ENCODE measurements around the gene CDH12. TPM values are rescaled to one million over a fixed set of nuclear protein-coding genes. Genes with fewer than 3 reads are reported as not detected.

The CDH12 gene
- total and polyA plus RNA-seq, 9 donors, result 0.05 to 3.4 (median 0.28) TPM; not detected in 4

- no peak for DNase-seq
- no peaks in the 10 kb centered on the region for H3K4me1 ChIP-seq (ENCODE audit: insufficient read depth)
- intact Hi-C loops (cut with DNase I), result no loop called here
- H3K4me3 ChIP-seq, result no peak overlapping the region
- no peaks in the 10 kb centered on the region for H3K27me3 ChIP-seq
- no peaks in the 10 kb centered on the region for H3K36me3 ChIP-seq
- no peak for TF ChIP-seq POLR2A (IDR thresholded peaks at IDR 0.05)
- TF ChIP-seq, protein P1, sequence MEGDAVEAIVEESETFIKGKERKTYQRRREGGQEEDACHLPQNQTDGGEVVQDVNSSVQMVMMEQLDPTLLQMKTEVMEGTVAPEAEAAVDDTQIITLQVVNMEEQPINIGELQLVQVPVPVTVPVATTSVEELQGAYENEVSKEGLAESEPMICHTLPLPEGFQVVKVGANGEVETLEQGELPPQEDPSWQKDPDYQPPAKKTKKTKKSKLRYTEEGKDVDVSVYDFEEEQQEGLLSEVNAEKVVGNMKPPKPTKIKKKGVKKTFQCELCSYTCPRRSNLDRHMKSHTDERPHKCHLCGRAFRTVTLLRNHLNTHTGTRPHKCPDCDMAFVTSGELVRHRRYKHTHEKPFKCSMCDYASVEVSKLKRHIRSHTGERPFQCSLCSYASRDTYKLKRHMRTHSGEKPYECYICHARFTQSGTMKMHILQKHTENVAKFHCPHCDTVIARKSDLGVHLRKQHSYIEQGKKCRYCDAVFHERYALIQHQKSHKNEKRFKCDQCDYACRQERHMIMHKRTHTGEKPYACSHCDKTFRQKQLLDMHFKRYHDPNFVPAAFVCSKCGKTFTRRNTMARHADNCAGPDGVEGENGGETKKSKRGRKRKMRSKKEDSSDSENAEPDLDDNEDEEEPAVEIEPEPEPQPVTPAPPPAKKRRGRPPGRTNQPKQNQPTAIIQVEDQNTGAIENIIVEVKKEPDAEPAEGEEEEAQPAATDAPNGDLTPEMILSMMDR (IDR thresholded peaks at IDR 0.05), result no peak
- no peak for TF ChIP-seq EP300 (IDR thresholded peaks at IDR 0.05)
- 73 to 89% (median 76%) methylated on average over 1 of the region's 1 CpG for WGBS, 3 donors
- no peaks in the 10 kb centered on the region for H3K9me3 ChIP-seq
- H3K27ac ChIP-seq, result no peak overlapping the region
Observed at GRCh38 chr5:22372826-22373660, 480.1 kb downstream of the CDH12 start.

GRCh38 chr5:22372376-22372775, 480.8 kb downstream of the CDH12 start:
- Histone ChIP-seq H3K27ac (no peak overlapping the region), H3K4me1 (ENCODE audit: insufficient read depth) (no peaks in the 10 kb centered on the region), H3K36me3 (no peaks in the 10 kb centered on the region), H3K27me3 (no peaks in the 10 kb centered on the region), H3K9me3 (no peaks in the 10 kb centered on the region), H3K4me3 (no peak overlapping the region)
- intact Hi-C loops (cut with DNase I), result no loop called here
- TF ChIP-seq POLR2A (IDR thresholded peaks at IDR 0.05) (no peak), EP300 (IDR thresholded peaks at IDR 0.05) (no peak)
- TF ChIP-seq, protein P1 (IDR thresholded peaks at IDR 0.05), result no peak
- DNase-seq, result no peak
- WGBS, 3 donors, result 65 to 87% (median 69%) methylated on average over 8 of the region's 8 CpGs

- no peaks in the 10 kb centered on the region for H3K4me1 ChIP-seq (ENCODE audit: insufficient read depth)
- TF ChIP-seq, protein P1 (IDR thresholded peaks at IDR 0.05), result no peak
- TF ChIP-seq EP300 (IDR thresholded peaks at IDR 0.05) (no peak), POLR2A (IDR thresholded peaks at IDR 0.05) (no peak)
- H3K4me3 ChIP-seq, result no peak overlapping the region
- no peak overlapping the region for H3K27ac ChIP-seq
- H3K9me3 ChIP-seq, result no peaks in the 10 kb centered on the region
- no peaks in the 10 kb centered on the region for H3K36me3 ChIP-seq
- no peak for DNase-seq
- no peaks in the 10 kb centered on the region for H3K27me3 ChIP-seq
- intact Hi-C loops (cut with DNase I), result no loop called here
- whole genome bisulfite sequencing, 3 donors, result 35 to 47% (median 44%) methylated on average over 3 of the region's 3 CpGs
Observed at GRCh38 chr5:22354956-22355355, 498.2 kb downstream of the CDH12 start.

DNA sequence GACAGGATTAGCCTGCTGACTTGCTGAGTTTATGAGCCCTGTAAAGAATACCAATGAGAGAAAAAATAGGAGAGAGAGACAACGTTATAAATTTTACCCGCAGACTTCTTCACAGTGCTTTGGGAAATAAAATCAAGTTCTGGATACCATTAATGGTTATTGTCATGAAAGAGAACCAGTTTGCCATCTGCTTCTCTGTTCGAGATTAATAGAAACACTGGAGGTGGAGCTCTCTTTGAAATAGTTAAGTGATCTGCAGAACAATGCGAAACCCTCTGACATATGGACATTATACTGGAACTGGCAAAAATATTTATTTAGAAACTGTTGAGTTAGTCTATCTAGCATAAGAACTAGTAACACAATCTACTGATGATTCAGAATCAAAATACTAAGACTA, 500.7 kb downstream of the CDH12 start:
- intact Hi-C loops (cut with DNase I), result no loop called here
- DNase-seq, result no peak
- Histone ChIP-seq H3K27ac (no peak overlapping the region), H3K4me1 (ENCODE audit: insufficient read depth) (no peaks in the 10 kb centered on the region), H3K36me3 (no peaks in the 10 kb centered on the region), H3K9me3 (no peaks in the 10 kb centered on the region), H3K4me3 (no peak overlapping the region), H3K27me3 (no peaks in the 10 kb centered on the region)
- 70 to 72% (median 70%) methylated on average over 4 of the region's 4 CpGs for WGBS, 3 donors
- TF ChIP-seq POLR2A (IDR thresholded peaks at IDR 0.05), result no peak
- TF ChIP-seq EP300 (IDR thresholded peaks at IDR 0.05), result no peak

DNA sequence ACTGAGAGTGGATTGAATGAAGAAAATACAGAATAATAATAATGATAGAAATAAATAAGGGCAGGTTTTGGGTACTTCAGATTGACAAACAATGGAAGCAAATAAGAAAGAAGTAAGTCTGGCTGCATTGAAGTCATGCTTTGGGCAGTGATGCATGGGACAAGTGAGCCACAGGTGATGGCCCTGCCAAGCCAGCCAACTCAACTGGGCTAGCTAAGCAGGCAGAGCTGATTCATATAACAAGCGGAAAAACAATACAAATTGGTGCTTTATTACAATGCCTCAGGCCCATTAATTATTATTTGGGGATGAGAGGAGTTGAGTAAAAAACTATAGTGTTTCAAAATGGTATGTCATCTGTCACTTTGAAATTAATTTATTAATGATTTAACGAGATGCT, 502.0 kb downstream of the CDH12 start:
- Histone ChIP-seq H3K27me3 (no peaks in the 10 kb centered on the region), H3K4me3 (no peak overlapping the region), H3K4me1 (ENCODE audit: insufficient read depth) (no peaks in the 10 kb centered on the region), H3K9me3 (no peaks in the 10 kb centered on the region), H3K27ac (no peak overlapping the region), H3K36me3 (no peaks in the 10 kb centered on the region)
- TF ChIP-seq POLR2A (IDR thresholded peaks at IDR 0.05), result no peak
- TF ChIP-seq EP300 (IDR thresholded peaks at IDR 0.05), result no peak
- TF ChIP-seq, protein P1 (IDR thresholded peaks at IDR 0.05), result no peak
- intact Hi-C loops (cut with DNase I), result no loop called here
- WGBS, 3 donors, result 58 to 86% (median 82%) methylated on average over 2 of the region's 2 CpGs
- DNase-seq, result no peak

Measured in ovary (tissue), 9 donors.